Neural cell (in vitro differentiated cells): ENCODE results near the gene ADAMTS10.

Experiments used
- CTCF ChIP-seq: fragments of 450-650 bp; IDR thresholded peaks from 2 replicates; pipeline ENCODE4 v1.5.1; 2014; ENCODE audit warnings: antibody characterized with exemption, mild to moderate bottlenecking, moderate library complexity; ENCODE audit not compliant: poor library complexity, severe bottlenecking
- EZH2 ChIP-seq: fragments of 200-600, 300-800 bp; shearing (Covaris generic), sonication (generic); IDR thresholded peaks from 2 replicates; pipeline ENCODE4 v1.6.1; 2014; ENCODE audit warnings: antibody characterized with exemption, low read length, borderline replicate concordance, mild to moderate bottlenecking; ENCODE audit not compliant: insufficient read depth, poor library complexity, severe bottlenecking
- RAD21 ChIP-seq: fragments of 450-650 bp; conservative IDR thresholded peaks from 2 replicates; pipeline ENCODE4 v1.6.1; 2014; ENCODE audit warnings: antibody characterized with exemption, mild to moderate bottlenecking, moderate library complexity
- REST ChIP-seq: IDR thresholded peaks from 2 replicates; pipeline ENCODE4 v1.6.1; 2012; ENCODE audit warnings: borderline replicate concordance
- TAF1 ChIP-seq: IDR thresholded peaks from 2 replicates; pipeline ENCODE4 v1.6.1; 2012; ENCODE audit warnings: low read depth

DNA sequence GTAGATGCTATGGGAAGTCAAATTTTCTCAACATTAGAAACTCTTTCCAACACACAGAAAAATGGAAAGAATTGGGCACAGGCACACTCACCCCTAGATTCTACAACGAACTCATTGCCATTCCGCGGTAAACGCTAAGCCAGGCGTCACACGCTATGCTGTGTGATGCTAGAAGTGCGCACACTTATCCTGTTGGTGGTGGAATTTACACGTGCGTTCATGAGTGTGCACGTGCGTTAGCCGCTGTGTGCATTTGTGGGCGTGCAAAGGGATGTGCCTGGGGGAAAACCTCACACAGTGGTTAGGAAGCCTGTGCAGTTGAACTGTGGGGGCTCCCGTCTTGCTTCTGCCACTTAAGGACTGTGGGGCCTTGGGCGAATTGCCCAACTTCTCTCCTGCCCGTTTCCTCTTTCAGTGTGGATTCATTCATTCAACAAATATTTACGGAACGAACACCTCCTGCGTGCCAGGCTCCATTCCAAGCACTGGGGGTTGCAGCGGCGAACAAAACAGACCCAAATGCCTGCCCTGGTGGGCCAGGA lies 27.6 kb upstream of the ADAMTS10 start:
- no peak for TF ChIP-seq CTCF
- no peak for TF ChIP-seq RAD21
- no peak for TF ChIP-seq REST
- TF ChIP-seq EZH2 = no peak
- no peak for TF ChIP-seq TAF1
